Measurements from ENCODE around the gene TRIM54. TPM values are rescaled to one million over a fixed set of nuclear protein-coding genes. Genes with fewer than 3 reads are reported as not detected.

The TRIM54 gene
- total and polyA plus RNA-seq, 2 of the 8 experiments (the other 6 are each of a cell fraction or from before 2014, with no cell fraction given) = 3.9 to 5.8 TPM

DNA sequence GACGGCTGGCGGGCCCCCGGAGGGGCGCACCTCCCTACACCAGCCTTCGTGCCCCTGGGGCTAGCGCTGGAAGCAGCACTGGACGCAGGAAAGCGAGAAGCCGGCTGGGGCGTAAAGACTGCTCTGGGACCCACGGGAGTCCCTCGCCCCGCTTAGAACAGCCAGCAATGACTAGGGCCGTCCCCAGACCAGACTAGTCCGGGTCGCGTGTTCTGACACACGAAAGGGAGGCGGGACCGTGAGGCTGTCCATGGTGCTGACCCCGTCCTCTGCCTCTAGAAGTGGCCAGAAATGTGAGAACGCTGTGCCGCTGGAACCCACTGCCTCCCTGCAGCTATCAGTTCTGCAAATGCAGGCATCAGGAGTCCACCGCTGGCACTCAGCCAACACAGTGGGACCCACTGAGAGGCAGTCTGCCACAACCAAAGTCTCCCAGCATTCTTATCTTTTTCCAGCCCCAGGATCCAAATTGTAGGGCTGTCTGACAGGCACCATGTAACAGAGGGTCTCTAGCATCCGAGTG, 26.2 kb downstream of the TRIM54 start, which contains the start of gene UCN (continued):
- TF ChIP-seq RBBP5 (IDR thresholded peaks at IDR 0.05; ENCODE audit: borderline replicate concordance, low read depth, low read length) = no peak
- no peak for TF ChIP-seq SP4 (IDR thresholded peaks at IDR 0.05; ENCODE audit: low read length)
- no peak for TF ChIP-seq BACH1 (IDR thresholded peaks at IDR 0.05; ENCODE audit: low read length)
- no peak for TF ChIP-seq RFX5 (IDR thresholded peaks at IDR 0.05; ENCODE audit: borderline replicate concordance, low read depth, low read length)
- TF ChIP-seq SIN3A (conservative IDR thresholded peaks at IDR 0.05 in 1 of 2, IDR thresholded peaks at IDR 0.05 in 1 of 2; ENCODE audit: low read depth in 1 of 2, low read length in 2 of 2) = peak; percentile 98 to 99
- no peak; the same call in 1 of the 2 replicates for TF ChIP-seq SUZ12 (IDR thresholded peaks at IDR 0.05; ENCODE audit: low read length)
- TF ChIP-seq SAP30 (IDR thresholded peaks at IDR 0.05; ENCODE audit: insufficient read depth, insufficient replicate concordance, low read length) = peak; percentile 99
- no peak for TF ChIP-seq TAF7 (optimal IDR thresholded peaks at IDR 0.05; ENCODE audit: borderline replicate concordance, low read depth, low read length)
- no peak for TF ChIP-seq POLR2AphosphoS5 (IDR thresholded peaks at IDR 0.05; ENCODE audit: low read depth, low read length)
- TF ChIP-seq, protein P1, sequence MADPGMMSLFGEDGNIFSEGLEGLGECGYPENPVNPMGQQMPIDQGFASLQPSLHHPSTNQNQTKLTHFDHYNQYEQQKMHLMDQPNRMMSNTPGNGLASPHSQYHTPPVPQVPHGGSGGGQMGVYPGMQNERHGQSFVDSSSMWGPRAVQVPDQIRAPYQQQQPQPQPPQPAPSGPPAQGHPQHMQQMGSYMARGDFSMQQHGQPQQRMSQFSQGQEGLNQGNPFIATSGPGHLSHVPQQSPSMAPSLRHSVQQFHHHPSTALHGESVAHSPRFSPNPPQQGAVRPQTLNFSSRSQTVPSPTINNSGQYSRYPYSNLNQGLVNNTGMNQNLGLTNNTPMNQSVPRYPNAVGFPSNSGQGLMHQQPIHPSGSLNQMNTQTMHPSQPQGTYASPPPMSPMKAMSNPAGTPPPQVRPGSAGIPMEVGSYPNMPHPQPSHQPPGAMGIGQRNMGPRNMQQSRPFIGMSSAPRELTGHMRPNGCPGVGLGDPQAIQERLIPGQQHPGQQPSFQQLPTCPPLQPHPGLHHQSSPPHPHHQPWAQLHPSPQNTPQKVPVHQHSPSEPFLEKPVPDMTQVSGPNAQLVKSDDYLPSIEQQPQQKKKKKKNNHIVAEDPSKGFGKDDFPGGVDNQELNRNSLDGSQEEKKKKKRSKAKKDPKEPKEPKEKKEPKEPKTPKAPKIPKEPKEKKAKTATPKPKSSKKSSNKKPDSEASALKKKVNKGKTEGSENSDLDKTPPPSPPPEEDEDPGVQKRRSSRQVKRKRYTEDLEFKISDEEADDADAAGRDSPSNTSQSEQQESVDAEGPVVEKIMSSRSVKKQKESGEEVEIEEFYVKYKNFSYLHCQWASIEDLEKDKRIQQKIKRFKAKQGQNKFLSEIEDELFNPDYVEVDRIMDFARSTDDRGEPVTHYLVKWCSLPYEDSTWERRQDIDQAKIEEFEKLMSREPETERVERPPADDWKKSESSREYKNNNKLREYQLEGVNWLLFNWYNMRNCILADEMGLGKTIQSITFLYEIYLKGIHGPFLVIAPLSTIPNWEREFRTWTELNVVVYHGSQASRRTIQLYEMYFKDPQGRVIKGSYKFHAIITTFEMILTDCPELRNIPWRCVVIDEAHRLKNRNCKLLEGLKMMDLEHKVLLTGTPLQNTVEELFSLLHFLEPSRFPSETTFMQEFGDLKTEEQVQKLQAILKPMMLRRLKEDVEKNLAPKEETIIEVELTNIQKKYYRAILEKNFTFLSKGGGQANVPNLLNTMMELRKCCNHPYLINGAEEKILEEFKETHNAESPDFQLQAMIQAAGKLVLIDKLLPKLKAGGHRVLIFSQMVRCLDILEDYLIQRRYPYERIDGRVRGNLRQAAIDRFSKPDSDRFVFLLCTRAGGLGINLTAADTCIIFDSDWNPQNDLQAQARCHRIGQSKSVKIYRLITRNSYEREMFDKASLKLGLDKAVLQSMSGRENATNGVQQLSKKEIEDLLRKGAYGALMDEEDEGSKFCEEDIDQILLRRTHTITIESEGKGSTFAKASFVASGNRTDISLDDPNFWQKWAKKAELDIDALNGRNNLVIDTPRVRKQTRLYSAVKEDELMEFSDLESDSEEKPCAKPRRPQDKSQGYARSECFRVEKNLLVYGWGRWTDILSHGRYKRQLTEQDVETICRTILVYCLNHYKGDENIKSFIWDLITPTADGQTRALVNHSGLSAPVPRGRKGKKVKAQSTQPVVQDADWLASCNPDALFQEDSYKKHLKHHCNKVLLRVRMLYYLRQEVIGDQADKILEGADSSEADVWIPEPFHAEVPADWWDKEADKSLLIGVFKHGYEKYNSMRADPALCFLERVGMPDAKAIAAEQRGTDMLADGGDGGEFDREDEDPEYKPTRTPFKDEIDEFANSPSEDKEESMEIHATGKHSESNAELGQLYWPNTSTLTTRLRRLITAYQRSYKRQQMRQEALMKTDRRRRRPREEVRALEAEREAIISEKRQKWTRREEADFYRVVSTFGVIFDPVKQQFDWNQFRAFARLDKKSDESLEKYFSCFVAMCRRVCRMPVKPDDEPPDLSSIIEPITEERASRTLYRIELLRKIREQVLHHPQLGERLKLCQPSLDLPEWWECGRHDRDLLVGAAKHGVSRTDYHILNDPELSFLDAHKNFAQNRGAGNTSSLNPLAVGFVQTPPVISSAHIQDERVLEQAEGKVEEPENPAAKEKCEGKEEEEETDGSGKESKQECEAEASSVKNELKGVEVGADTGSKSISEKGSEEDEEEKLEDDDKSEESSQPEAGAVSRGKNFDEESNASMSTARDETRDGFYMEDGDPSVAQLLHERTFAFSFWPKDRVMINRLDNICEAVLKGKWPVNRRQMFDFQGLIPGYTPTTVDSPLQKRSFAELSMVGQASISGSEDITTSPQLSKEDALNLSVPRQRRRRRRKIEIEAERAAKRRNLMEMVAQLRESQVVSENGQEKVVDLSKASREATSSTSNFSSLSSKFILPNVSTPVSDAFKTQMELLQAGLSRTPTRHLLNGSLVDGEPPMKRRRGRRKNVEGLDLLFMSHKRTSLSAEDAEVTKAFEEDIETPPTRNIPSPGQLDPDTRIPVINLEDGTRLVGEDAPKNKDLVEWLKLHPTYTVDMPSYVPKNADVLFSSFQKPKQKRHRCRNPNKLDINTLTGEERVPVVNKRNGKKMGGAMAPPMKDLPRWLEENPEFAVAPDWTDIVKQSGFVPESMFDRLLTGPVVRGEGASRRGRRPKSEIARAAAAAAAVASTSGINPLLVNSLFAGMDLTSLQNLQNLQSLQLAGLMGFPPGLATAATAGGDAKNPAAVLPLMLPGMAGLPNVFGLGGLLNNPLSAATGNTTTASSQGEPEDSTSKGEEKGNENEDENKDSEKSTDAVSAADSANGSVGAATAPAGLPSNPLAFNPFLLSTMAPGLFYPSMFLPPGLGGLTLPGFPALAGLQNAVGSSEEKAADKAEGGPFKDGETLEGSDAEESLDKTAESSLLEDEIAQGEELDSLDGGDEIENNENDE (IDR thresholded peaks at IDR 0.05; ENCODE audit: insufficient replicate concordance, low read length) = no peak

All from H1 (cell line).